ENCODE data around the gene ZNF580. TPM values are rescaled to one million over a fixed set of nuclear protein-coding genes. Genes with fewer than 3 reads are reported as not detected.

Gene ZNF580, protein sequence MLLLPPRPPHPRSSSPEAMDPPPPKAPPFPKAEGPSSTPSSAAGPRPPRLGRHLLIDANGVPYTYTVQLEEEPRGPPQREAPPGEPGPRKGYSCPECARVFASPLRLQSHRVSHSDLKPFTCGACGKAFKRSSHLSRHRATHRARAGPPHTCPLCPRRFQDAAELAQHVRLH
- polyA plus RNA-seq (ENCODE audit: insufficient read length in 10 of 10) = 10 to 100 TPM; 17.4 to 27.7 (median 18.9) TPM
- long read RNA-seq, donor 1, transcript ZNF580-201 (2 exons, 1,261 nt) = major isoform, 13 of 20 reads
- long read RNA-seq, donor 1, transcript ZNF580-202 (1 exons, 1,707 nt) = minor isoform, 6 of 20 reads
- long read RNA-seq, donor 1, partial matches to known transcripts = 0 of 20 reads
- long read RNA-seq, donor 1, other reads (novel, unspliced or antisense) = 0 of 20 reads
- long read RNA-seq, donor 2, transcript ZNF580-201 (2 exons, 1,261 nt) = major isoform, 7 of 14 reads
- long read RNA-seq, donor 2, transcript ZNF580-202 (1 exons, 1,707 nt) = minor isoform, 6 of 14 reads
- long read RNA-seq, donor 2, partial matches to known transcripts = 0 of 14 reads
- long read RNA-seq, donor 2, other reads (novel, unspliced or antisense) = 0 of 14 reads
- long read RNA-seq, donor 3 = 0 reads
- long read RNA-seq, donor 4, transcript ZNF580-201 (2 exons, 1,261 nt) = major isoform, 17 of 23 reads
- long read RNA-seq, donor 4, transcript ZNF580-202 (1 exons, 1,707 nt) = minor isoform, 6 of 23 reads
- long read RNA-seq, donor 4, partial matches to known transcripts = 0 of 23 reads
- long read RNA-seq, donor 4, other reads (novel, unspliced or antisense) = 0 of 23 reads
- long read RNA-seq, donor 5, transcript ZNF580-201 (2 exons, 1,261 nt) = major isoform, 23 of 35 reads
- long read RNA-seq, donor 5, transcript ZNF580-202 (1 exons, 1,707 nt) = minor isoform, 12 of 35 reads
- long read RNA-seq, donor 5, partial matches to known transcripts = 0 of 35 reads
- long read RNA-seq, donor 5, other reads (novel, unspliced or antisense) = 0 of 35 reads
- long read RNA-seq, donor 6, transcript ZNF580-201 (2 exons, 1,261 nt) = major isoform, 17 of 24 reads
- long read RNA-seq, donor 6, transcript ZNF580-202 (1 exons, 1,707 nt) = minor isoform, 7 of 24 reads
- long read RNA-seq, donor 6, partial matches to known transcripts = 0 of 24 reads
- long read RNA-seq, donor 6, other reads (novel, unspliced or antisense) = 0 of 24 reads
- long read RNA-seq, donor 7, transcript ZNF580-201 (2 exons, 1,261 nt) = major isoform, 9 of 16 reads
- long read RNA-seq, donor 7, transcript ZNF580-202 (1 exons, 1,707 nt) = minor isoform, 7 of 16 reads
- long read RNA-seq, donor 7, partial matches to known transcripts = 0 of 16 reads
- long read RNA-seq, donor 7, other reads (novel, unspliced or antisense) = 0 of 16 reads
- long read RNA-seq, donor 8, transcript ZNF580-201 (2 exons, 1,261 nt) = major isoform, 10 of 16 reads
- long read RNA-seq, donor 8, transcript ZNF580-202 (1 exons, 1,707 nt) = minor isoform, 6 of 16 reads
- long read RNA-seq, donor 8, partial matches to known transcripts = 0 of 16 reads
- long read RNA-seq, donor 8, other reads (novel, unspliced or antisense) = 0 of 16 reads
- long read RNA-seq, donor 9, partial matches to known transcripts = 0 of 3 reads
- long read RNA-seq, donor 9, other reads (novel, unspliced or antisense) = 0 of 3 reads

DNA sequence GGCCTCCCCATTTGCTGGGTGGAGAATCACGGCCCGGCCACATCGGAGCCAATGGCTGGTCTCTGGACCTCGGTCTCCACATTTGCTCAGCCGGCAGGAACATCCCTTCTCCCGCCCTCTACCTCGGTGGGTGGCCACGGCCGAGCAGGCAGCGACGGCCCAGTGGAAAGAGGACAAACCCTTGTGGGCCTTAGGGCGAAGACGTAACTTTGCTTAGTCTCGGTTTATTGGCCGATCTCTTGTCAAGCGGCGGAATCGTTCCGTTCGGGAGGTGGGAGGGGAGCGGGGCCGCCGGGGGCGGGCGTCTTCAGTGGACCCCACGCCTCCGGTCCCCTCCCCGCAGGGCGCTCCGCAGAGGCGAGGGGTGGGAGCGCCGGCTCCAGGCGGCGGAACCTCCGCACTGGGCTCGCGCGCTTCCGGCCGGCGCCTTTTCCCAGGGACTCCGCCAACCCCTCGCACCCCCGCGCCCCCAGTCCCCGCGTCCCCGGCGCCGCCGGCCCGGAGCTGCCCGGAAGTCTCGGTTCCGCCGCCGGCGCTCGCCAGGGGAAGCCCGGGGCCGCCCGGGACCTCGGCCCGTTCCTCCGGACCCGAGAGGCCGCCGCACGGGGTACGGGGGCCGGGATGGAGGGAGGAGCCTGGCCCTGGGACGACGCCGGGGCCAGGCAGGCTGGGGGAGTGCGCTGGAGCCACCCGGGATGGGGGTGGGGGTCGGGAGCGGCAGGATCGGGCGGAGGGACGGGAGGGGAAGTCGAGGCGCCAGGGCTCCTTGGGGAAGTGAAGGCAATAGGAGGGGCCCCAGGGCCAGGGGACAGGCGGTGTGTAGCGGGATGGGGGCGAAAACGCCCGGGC, at the start of gene ZNF580:
ZNF580 (plus strand) TSS at position 426 of the 849 bp plus-strand sequence. CDS start 1,507 bp downstream, outside the sequence.
- DNase-seq = peak; percentile 75 to 95 (median 83)

DNA sequence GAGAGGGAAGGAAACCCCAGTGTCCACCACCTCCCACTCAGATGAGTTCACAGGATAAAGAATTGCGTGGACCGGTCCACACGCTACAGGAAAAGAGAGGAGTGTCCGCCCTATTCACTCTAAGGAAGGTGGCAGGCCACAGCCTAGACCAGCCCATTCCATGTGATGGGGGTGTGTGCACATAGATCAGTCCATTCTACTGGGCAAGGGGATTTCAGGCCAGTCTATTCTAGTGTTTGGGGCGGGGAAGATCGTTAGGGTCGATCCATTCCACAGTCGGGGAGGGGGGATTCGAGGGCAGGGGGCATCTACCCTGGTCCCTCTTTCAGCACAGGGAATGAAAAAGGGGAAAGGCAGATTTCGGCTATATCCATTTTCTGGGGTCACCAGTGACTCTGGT, 49.2 kb upstream of the ZNF580 start:
- DNase-seq = no peak

DNA sequence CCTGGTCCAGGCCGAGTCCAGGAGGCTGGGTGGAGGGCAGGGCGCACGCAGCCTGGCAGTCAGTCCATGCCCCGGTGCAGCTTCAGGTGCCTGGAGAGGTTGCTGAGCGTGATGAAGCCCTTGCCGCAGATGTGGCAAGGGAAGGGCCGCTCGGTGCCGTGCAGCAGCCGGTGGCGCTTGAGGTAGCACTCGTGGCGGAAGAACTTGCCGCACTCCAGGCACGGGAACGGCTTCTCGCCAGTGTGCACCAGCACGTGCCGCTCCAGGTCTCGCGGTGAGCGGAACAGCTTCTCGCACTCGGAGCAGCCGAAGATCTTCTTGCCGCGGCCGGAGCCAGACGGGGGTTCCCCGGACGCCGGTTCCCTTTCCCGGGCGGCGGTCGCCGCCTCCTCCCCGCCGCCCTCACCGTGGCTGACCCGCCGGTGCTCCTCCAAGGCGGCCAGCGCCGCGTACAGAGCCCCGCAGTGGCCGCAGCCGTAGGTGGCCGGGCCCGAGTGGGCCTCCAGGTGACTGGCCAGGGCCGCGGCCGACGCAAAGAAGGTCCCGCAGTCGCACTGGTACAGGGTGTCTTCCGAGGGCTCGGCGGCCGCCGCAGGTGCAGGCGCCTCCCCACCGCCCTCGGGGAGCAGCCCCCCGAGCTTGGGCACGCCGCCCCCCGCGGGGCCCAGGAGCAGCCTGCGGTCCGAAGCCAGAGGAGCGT, 48.3 kb upstream of the ZNF580 start:
- DNase-seq = no peak

DNA sequence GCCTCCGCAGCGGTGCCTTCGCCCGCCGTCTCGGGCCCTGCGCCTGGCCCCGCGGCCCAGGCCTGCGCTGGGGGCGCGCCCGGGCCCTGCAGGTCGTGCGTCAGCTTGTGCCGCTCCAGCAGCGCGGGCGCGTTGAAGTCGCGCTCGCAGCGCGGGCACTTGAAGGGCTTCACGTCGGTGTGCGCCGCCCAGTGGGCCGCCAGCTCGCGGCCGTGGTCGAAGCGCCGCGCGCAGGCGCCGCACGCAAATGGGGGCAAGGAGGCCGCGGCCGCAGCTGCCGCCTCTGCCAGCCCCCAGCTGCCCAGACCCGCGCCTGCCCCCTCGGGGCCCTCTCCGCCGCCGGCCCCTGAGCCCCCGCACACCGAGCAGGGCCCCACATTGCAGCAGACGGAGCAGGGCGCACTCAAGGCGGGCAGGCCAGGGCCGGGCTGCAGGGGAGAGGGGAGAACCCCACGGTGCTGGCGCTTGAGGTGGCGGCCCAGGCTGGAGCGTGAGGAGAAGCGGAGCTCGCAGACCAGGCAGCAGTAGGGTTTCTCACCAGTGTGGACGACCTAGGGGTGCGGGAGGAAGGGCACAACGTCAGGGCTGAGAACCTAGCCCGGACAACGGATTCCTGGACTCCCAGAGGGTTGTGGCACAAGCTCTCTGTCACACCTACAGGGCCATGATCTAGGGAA, 47.6 kb upstream of the ZNF580 start:
- DNase-seq = no peak

DNA sequence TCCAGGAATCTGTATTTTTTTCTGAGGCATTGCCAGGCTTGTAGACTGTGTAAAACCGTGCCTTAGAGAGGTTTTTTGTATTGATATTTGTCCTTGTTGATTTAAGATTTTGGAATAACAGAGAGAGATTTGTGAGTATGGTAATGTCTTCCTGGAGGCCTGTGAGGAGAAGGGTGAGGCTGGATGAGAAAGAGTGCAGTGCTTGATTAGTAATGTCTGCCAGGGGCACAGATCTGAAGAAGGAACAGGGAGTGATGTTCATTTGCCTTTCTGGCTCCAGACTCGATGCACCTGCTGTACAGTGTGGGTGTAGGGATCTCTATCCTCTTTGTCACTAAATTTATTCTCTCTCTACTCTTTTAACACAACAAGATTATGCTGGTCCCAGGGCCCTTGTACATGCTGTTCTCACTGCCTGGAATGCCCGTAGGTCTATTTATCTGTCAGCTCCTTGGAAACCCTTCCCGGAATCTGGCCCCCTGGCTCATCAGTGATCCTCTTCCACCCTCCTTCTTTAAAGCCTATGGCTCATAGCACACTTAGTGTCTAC, 45.7 kb upstream of the ZNF580 start:
- no peak for DNase-seq

DNA sequence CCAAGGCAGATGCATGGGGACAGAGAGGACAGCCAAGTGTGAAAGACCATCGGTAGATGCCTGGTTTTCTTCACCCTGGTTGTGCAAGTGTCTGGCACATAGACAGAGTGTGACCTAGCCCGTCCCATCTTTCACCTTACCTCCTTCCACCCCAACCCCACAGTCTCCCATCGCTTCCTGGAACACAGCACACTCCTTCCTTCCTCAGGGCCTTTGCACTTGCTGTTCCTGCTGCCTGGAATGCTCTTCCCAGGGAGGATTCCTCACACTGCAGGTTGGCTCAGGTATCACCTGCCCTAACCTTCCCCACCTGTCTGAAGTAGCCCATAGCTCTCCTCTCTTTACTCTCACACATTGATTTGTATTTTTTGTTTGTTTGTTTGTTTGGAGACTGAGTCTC, 44.5 kb upstream of the ZNF580 start:
- DNase-seq = no peak

DNA sequence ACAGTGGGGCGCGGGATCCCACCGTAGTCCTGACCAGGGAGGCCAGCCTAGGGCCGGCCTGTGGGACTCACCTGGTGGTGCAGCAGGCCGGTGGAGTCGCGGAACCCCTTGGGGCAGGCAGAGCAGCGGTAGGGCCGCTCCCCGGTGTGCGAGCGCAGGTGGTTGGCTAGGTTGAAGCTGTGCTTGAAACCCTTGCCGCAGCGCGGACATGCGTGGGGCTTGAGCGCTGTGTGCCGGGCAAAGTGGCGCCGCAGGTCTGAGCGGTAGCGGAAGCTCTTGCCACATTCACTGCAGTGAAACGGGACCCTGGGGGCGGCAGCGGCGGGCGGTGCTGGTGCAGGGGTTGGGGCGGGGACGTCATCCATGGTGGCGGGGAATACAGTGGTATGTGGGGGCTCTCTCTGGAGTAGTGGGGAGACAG, 43.3 kb upstream of the ZNF580 start:
- no peak for DNase-seq

DNA sequence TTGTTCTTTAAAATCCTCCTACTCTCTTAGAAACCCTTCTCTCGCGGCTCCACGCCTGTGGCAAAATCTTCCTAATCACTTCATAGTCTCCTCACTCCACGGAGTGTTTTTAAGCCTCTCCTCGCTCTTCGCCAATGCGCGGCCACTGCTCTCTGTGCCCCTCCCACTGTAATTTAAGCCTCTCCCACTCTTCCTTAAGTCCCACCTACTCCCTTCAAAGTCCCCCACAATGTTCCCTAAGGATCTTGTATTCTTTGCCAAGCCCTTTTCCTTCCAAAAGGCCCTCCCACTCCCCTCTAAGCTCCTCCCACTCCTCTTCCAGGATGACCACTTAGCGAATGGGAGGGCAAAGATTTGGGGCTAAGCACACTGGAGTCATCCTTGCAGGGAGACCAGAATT, 42.8 kb upstream of the ZNF580 start:
- no peak for DNase-seq

DNA sequence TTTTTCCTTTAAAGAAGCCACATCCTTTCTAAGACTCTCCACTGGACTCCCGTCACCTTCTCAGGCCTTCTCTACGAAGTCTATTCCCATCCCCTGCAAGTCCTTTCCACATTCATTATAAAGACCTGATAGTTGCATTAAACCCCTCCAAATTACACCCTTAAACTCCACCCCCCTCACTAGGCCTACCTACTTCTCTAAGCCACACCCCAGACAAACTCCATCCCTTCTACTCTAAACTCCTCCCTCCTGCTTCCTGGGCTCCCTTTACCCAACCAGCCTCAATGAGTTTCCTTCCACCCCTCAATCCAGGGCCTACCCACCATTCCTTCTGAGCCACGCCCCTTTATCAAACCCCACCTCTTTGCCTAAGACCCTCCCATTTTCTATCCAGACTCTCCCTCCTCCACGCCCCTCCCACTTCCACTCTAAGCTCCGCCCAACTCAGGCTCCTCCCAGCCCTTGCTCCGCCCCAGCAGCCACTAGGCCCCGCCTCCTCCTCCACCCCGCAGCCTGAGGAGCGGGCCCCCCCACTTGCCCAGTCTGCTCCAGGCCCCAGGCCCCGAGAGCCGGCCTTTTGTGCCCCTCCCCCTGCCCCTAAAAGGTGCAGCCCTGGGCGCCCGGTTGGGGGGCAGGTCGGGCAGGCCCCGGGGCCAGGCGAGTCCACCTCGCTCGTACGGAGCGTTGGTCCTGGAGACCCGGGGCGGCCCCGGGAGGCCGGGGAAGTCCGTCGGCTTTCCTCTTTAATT, 41.9 kb upstream of the ZNF580 start:
- DNase-seq = peak; percentile 91 to 95 (median 91)

DNA sequence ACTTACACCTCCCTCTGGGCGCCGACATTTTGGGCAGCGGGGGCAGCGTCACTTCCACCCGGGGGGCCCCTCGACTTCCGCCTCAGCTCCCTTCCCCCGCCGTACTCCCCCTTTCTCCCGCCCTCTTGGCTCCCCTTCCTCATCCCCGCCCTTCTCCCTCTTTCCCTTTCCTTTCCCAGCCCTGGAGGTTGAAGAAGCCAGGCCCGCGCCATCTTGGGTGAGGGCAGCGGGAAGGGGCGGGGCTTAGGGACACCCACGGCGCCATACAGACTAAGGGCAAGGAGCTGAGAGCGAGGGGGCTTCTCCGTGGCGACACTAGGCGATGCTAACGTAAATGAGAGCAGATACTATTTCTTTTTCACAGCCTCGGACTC, 41.3 kb upstream of the ZNF580 start, which contains the start of gene FIZ1:
FIZ1 (minus strand) TSS at position 50 of the 374 bp plus-strand sequence. CDS start 1,652 bp downstream, outside the sequence.
- peak; percentile 100 for DNase-seq

DNA sequence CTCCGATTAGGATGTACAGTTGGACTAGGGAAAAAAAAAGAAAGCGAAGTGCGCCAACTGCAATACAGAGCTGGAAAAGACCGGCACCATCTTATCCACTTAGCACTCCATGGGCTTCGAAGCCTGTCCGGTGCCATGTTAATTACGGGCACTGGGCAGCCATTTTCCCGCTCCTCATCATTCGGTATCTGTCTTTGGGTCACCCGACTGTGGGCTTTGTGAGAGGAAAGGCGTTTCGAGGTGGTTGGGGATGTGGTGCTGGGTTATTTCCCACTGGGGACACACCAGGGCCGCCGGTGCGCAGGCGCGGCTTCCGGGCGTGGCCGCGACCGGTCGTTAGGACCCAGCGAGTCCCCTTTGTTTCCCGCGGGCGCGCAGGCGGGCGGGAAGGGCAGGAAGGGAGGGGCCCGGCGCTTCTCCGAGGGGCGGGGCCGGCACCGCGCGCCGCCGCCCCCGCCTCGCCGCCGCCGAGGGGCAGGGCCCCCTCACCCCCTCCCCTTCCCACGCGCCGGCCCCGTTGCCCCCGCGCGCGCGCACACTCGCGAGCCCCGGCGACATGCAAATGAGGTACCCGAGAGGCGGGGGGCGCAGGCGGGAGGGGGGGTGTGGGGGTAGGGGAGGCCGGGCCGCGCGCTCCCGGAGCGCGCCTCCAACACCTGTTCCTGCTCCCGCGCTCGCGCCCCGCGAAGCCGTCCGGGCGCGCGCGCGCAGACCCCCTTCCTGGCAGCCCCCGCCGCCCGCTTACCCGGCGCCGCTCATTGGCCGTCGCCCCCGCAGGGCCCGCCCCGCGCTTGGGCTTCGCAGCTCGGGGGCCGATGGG, 40.8 kb upstream of the ZNF580 start, which contains the start of gene ZNF524:
ZNF524 (plus strand) TSS at position 447 of the 820 bp plus-strand sequence. CDS start 1,825 bp downstream, outside the sequence.
- peak; percentile 93 to 100 (median 95) for DNase-seq

DNA sequence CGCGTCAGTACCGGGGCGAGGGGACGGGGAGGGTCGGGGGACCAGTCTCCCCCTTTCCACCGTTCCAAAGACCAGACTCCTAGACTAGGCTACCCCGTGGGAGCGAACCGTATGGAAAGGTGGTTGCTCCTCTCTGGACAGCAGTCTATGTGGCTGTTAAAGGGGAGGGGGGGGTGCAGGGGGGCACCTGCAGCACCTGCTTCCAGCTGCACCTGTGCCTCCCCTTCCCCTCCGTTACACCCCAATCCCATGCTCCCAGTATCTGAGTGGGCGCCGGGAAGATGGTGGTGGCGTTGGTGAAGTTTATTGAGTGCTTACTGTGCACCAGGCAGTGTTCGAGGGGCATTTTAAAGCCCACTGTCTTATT, 40.2 kb upstream of the ZNF580 start:
- no peak for DNase-seq

DNA sequence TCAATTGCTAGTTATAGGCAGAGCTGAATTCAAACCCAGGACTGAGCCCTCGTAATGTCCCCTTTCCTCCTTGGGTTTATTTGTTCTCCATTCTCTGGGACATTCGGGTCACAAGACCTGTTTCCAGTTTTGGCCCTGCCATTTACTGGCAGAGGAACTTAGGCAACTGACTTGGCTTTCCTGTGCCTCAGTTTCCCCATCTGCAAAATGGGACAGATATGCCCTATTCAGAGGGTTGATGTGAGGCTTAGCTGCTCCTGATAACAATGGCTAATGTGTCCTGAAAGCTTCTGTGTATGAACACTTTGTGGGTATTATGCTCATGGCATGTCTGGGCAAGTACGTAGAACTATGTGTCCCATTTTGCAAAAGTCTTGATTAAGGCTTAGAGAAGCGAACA, 39.7 kb upstream of the ZNF580 start:
- DNase-seq = no peak

DNA sequence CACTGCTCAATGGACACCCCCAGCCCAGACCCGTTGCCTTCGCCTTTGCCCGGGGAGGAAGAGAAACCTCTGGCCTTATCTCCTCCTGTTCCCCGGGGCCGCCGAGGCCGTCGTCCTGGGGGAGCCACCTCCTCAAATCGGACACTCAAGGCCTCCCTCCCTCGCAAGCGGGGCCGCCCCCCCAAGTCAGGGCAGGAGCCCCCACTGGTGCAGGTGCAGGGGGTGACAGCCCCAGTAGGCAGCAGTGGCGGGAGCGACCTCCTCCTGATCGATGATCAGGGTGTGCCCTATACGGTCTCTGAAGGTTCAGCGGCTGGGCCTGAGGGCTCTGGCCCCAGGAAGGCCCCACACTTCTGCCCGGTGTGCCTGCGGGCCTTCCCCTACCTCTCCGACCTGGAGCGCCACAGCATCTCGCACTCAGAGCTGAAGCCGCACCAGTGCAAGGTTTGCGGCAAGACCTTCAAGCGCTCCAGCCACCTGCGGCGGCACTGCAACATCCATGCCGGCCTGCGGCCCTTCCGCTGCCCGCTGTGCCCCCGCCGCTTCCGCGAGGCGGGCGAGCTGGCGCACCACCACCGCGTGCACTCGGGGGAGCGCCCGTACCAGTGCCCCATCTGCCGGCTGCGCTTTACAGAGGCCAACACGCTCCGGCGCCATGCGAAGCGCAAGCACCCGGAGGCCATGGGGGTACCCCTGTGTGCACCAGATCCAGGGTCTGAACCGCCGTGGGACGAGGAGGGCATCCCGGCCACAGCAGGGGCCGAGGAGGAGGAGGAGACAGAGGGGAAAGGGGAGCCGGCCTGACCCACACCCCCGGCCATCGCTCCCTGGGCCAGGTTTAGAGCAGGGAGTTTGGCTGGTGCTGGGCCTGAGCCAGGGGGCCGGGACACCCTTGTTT, 38.4 kb upstream of the ZNF580 start:
- no peak for DNase-seq

DNA sequence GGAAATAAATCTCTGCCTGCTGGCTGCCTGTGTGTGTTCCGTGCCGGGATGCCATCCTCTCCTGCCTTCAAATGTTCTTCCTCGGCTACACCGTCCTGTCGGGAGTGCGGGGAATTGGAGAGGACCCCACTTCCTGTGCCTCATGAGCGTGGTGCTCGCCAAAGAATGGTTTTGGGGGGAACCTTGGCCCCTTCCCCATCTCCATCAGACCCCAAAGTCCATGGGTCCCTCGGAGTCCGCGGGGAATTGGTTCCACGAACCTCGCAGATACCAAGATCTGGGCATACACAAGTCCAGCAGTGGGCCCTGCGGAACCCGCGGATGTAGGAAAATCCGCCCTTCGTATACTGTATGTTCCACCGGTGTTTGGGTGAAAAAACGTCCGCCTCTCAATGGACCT, 37.7 kb upstream of the ZNF580 start:
- DNase-seq = no peak
